OCI-LY7 (cell line): ENCODE results near the gene THAP6.

ENCODE experiments used
- EZH2phosphoT487 ChIP-seq: fragments of 200-600 bp; sonication (generic); IDR thresholded peaks from 2 replicates; pipeline ENCODE4 v1.6.1; 2018; ENCODE audit warnings: low read depth, borderline replicate concordance, mild to moderate bottlenecking, mixed run types, antibody characterized with exemption, low read length, moderate library complexity, mixed read lengths
- TF ChIP-seq, protein P1 (sequence below): fragments of 200-600 bp; sonication (generic); conservative IDR thresholded peaks from 2 replicates; pipeline ENCODE4 v1.5.1; 2014; ENCODE audit warnings: mild to moderate bottlenecking, antibody characterized with exemption, low read length, moderate library complexity, mixed read lengths

- TF ChIP-seq, protein P1, sequence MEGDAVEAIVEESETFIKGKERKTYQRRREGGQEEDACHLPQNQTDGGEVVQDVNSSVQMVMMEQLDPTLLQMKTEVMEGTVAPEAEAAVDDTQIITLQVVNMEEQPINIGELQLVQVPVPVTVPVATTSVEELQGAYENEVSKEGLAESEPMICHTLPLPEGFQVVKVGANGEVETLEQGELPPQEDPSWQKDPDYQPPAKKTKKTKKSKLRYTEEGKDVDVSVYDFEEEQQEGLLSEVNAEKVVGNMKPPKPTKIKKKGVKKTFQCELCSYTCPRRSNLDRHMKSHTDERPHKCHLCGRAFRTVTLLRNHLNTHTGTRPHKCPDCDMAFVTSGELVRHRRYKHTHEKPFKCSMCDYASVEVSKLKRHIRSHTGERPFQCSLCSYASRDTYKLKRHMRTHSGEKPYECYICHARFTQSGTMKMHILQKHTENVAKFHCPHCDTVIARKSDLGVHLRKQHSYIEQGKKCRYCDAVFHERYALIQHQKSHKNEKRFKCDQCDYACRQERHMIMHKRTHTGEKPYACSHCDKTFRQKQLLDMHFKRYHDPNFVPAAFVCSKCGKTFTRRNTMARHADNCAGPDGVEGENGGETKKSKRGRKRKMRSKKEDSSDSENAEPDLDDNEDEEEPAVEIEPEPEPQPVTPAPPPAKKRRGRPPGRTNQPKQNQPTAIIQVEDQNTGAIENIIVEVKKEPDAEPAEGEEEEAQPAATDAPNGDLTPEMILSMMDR = no peak
- no peak for TF ChIP-seq EZH2phosphoT487
Measured at GRCh38 chr4:75545526-75545925, 31.3 kb downstream of the THAP6 start.
